K562 (cell line): ENCODE measurements around the gene AIMP1. TPM values are rescaled to one million over a fixed set of nuclear protein-coding genes. Genes with fewer than 3 reads are reported as not detected.

Source experiments
- ATAC-seq: fragments of 200-7000 bp; cut with Tn5 transposase; 3 replicates; pipeline ENCODE4 v1.9.1; 2020; ENCODE audit warnings: moderate library complexity
- BruUV-seq: library from RNA; stranded (reverse); fragments of 400-500 nt; replicated peaks from 2 replicates; lab custom pipeline; 2021; lab: Mats Ljungman, UMichigan
- CTCF ChIA-PET: fragments of 300-600 bp; formaldehyde crosslinking; extraction: SDS; loops from one replicate; lab custom pipeline; 2021; ENCODE audit warnings: low intra/inter-chr PET ratio; lab: Yijun Ruan, JAX
- POLR2A ChIA-PET: fragments of 300-600, 350-650 bp; sonication (Branson Sonifier 250); formaldehyde crosslinking; extraction: SDS; loops from one replicate; lab custom pipeline; 2021; ENCODE audit warnings: antibody characterized with exemption, inconsistent platforms; lab: Yijun Ruan, JAX
- DNase-seq, 4 experiments: peaks; one replicate each; pipeline versions ENCODE4 v3.0.0 to v3.0.0-alpha.2; 2011 to 2018; ENCODE audit warnings: low spot score in 3 of 4, mixed read lengths in 3 of 4; ENCODE audit errors: extremely low read depth in 1 of 4
- FAIRE-seq: peaks from 2 replicates; lab custom pipeline; 2011; peaks lifted over from hg19 to GRCh38; lab: Jason Lieb, UNC
- H2AFZ ChIP-seq: 2 replicates; pipeline ENCODE4 v1.6.0; 2011; ENCODE audit warnings: low read depth, low read length, control low read depth, inconsistent platforms
- H3K27ac ChIP-seq: fragments of 200-600 bp; 3 replicates; pipeline ENCODE4 v1.8.0; 2011; ENCODE audit warnings: low read depth, mild to moderate bottlenecking, control low read depth, inconsistent platforms, low read length, moderate library complexity, mixed read lengths; ENCODE audit errors: extremely low read depth
- H3K27me3 ChIP-seq, 2 experiments: fragments of 300-600 bp in 1 of 2; 2 replicates in 1 of 2; 3 replicates in 1 of 2; pipeline versions ENCODE4 v1.6.0 to v1.8.0; 2011; ENCODE audit warnings: inconsistent platforms in 2 of 2, low read length in 2 of 2, mild to moderate bottlenecking in 1 of 2, mixed read lengths in 1 of 2, moderate library complexity in 1 of 2; ENCODE audit not compliant: control insufficient read depth in 2 of 2, insufficient read depth in 2 of 2
- H3K36me3 ChIP-seq: fragments of 300-600 bp; 3 replicates; pipeline ENCODE4 v1.8.0; 2011; ENCODE audit warnings: mild to moderate bottlenecking, low read length, inconsistent platforms; ENCODE audit not compliant: control insufficient read depth, insufficient read depth
- H3K4me1 ChIP-seq, 2 experiments: fragments of 200-600 bp in 1 of 2; replicated peaks in 1 of 2; 2 replicates in 1 of 2; 3 replicates in 1 of 2; pipeline versions ENCODE4 v1.5.1 to v1.8.0; 2011; ENCODE audit warnings: inconsistent platforms in 2 of 2, low read length in 2 of 2, mild to moderate bottlenecking in 1 of 2, mixed read lengths in 1 of 2, moderate library complexity in 1 of 2; ENCODE audit not compliant: control insufficient read depth in 2 of 2, insufficient read depth in 2 of 2
- H3K4me2 ChIP-seq: 2 replicates; pipeline ENCODE4 v1.6.1; 2011; ENCODE audit warnings: low read length, control low read depth, inconsistent platforms, mixed read lengths; ENCODE audit not compliant: insufficient read depth
- H3K4me3 ChIP-seq: fragments of 200-600 bp; sonication (generic), shearing (Covaris generic); 2 replicates; pipeline ENCODE4 v1.5.1; 2016; ENCODE audit warnings: control low read depth, inconsistent platforms
- H3K79me2 ChIP-seq: fragments of 200-600 bp; 3 replicates; pipeline ENCODE4 v1.8.0; 2011; ENCODE audit warnings: low read length, inconsistent platforms; ENCODE audit not compliant: control insufficient read depth, insufficient read depth
- H3K9ac ChIP-seq, 2 experiments: 2 replicates each; pipeline versions ENCODE4 v1.6.0 to v1.6.1; 2011; ENCODE audit warnings: low read depth in 2 of 2, low read length in 2 of 2, control low read depth in 1 of 2, inconsistent platforms in 1 of 2, mild to moderate bottlenecking in 1 of 2, mixed read lengths in 1 of 2; ENCODE audit not compliant: insufficient read depth in 1 of 2
- H3K9me1 ChIP-seq: one replicate; pipeline ENCODE4 v1.6.0; 2011; ENCODE audit warnings: inconsistent platforms, mild to moderate bottlenecking, low read length, moderate library complexity; ENCODE audit not compliant: control insufficient read depth, insufficient read depth
- H3K9me3 ChIP-seq: replicated peaks from 2 replicates; pipeline ENCODE4 v1.5.1; 2011; ENCODE audit warnings: low read depth, low read length, inconsistent platforms; ENCODE audit not compliant: control insufficient read depth, insufficient read depth
- H4K20me1 ChIP-seq: replicated peaks from 2 replicates; pipeline ENCODE4 v1.6.1; 2011; ENCODE audit warnings: low read length, inconsistent platforms, mixed read lengths; ENCODE audit not compliant: control insufficient read depth, insufficient read depth
- FOXA1 ChIP-seq: fragments of 450-650 bp; IDR thresholded peaks from 2 replicates; pipeline ENCODE4 v1.6.1; 2016; ENCODE audit warnings: mild to moderate bottlenecking, borderline replicate concordance
- FUS ChIP-seq: fragments of 200-400 bp; formaldehyde crosslinking; optimal IDR thresholded peaks from 2 replicates; pipeline ENCODE3; 2017; ENCODE audit warnings: low read depth, low read length
- JUNB ChIP-seq: fragments of 450-650 bp; formaldehyde crosslinking; conservative IDR thresholded peaks from 2 replicates; pipeline ENCODE4 v1.4.0; 2020; ENCODE audit warnings: mild to moderate bottlenecking
- NEUROD1 ChIP-seq: fragments of 150-350 bp; IDR thresholded peaks from 2 replicates; pipeline ENCODE4 v1.6.1; 2014; ENCODE audit warnings: borderline replicate concordance, low read length, low read depth; ENCODE audit not compliant: partially characterized antibody
- PRMT5 ChIP-seq: sonication (generic); formaldehyde crosslinking; IDR thresholded peaks from 2 replicates; pipeline ENCODE4 v1.5.0; 2020; ENCODE audit warnings: missing genetic modification reagents
- TBL1XR1 ChIP-seq, 2 experiments: IDR thresholded peaks; 2 replicates each; pipeline ENCODE4 v1.6.1; 2012; ENCODE audit warnings: improper control_type of control experiment in 2 of 2, low read length in 2 of 2, mild to moderate bottlenecking in 1 of 2
- ZKSCAN3 ChIP-seq: fragments of 250-450 bp; sonication (Bioruptor Pico); IDR thresholded peaks from 2 replicates; pipeline ENCODE4 v1.4.0; 2020
- ZNF408 ChIP-seq: fragments of 250-450 bp; sonication (Bioruptor Pico); IDR thresholded peaks from 2 replicates; pipeline ENCODE4 v1.4.0; 2020; ENCODE audit warnings: low read depth, mild to moderate bottlenecking, moderate library complexity
- ZNF780A ChIP-seq: fragments of 250-450 bp; sonication (Bioruptor Pico); IDR thresholded peaks from 2 replicates; pipeline ENCODE4 v1.5.0; 2021; ENCODE audit warnings: mild to moderate bottlenecking
- WGBS: fragments of 100-300 bp; shearing (Covaris generic); methylation state at CpG from one replicate; pipeline ENCODE4 v1.1.6; 2016; ENCODE audit warnings: low coverage, mixed read lengths; ENCODE audit not compliant: insufficient coverage; ENCODE audit errors: missing lambda C conversion rate; 5-methylcytosine and 5-hydroxymethylcytosine counted together
- in situ Hi-C: fragments of 300-500 bp; cut with MboI; formaldehyde crosslinking; loops from 4 replicates; pipeline ENCODE4 v1.15.0; 2018; ENCODE audit warnings: inconsistent platforms, mixed read lengths
- intact Hi-C: fragments of 100-400 bp; cut with micrococcal nuclease; formaldehyde crosslinking; loops from 2 replicates; pipeline ENCODE4 v1.14.2; 2022
- polyA plus RNA-seq, 8 experiments: library from polyadenylated mRNA; depleted of rRNA in 4 of 8; stranded (reverse) in 5 of 8; unstranded in 3 of 8; fragments of >200 nt; fragmentation: Nextera tagmentation in 2 of 8; fragmentation: Illumina TruSeq in 1 of 8; extraction: Ambion mirVana in 2 of 8; extraction: Trizol in 1 of 8; gene quantifications; 2 replicates each; pipeline versions ENCODE4 v1.2.1 to v1.2.3, GENCODE V29; 2011 to 2014; ENCODE audit warnings: inconsistent platforms in 1 of 8, missing spikeins in 1 of 8
- total RNA-seq, 7 experiments: library from RNA; depleted of rRNA in 6 of 7; stranded (reverse); fragments of >200 nt in 6 of 7; fragmentation: Illumina TruSeq in 2 of 7; extraction: Trizol in 2 of 7; gene quantifications; 2 replicates each; pipeline versions ENCODE4 v1.2.1 to v1.2.3, GENCODE V29; 2011 to 2021; ENCODE audit warnings: low replicate concordance in 1 of 7
- TF ChIP-seq, protein P1 (sequence below): IDR thresholded peaks from 3 replicates; pipeline ENCODE4 v1.6.1; 2011; ENCODE audit warnings: borderline replicate concordance, mild to moderate bottlenecking; ENCODE audit not compliant: insufficient read length, insufficient read depth
- TF ChIP-seq, protein P2 (sequence below): fragments of 250-450 bp; sonication (Bioruptor Pico); IDR thresholded peaks from 2 replicates; pipeline ENCODE4 v1.6.1; 2021; ENCODE audit warnings: mild to moderate bottlenecking
- TF ChIP-seq, protein P3 (sequence below), 2 experiments: fragments of 450-650 bp in 1 of 2; sonication (generic) in 1 of 2; formaldehyde crosslinking in 1 of 2; IDR thresholded peaks in 1 of 2; conservative IDR thresholded peaks in 1 of 2; 2 replicates each; pipeline versions ENCODE4 v1.6.1 to v1.8.1; 2016 to 2023; ENCODE audit warnings: mild to moderate bottlenecking in 2 of 2, moderate library complexity in 2 of 2, inconsistent platforms in 1 of 2, missing genetic modification reagents in 1 of 2
- TF ChIP-seq, protein P4 (sequence below): sonication (generic); formaldehyde crosslinking; IDR thresholded peaks from 2 replicates; pipeline ENCODE4 v1.8.1; 2023; ENCODE audit warnings: mild to moderate bottlenecking, missing genetic modification reagents
- TF ChIP-seq, protein P5 (sequence below): fragments of 250-450 bp; sonication (Bioruptor Pico); IDR thresholded peaks from 2 replicates; pipeline ENCODE4 v1.4.0; 2020; ENCODE audit warnings: mild to moderate bottlenecking, moderate library complexity, borderline replicate concordance

The AIMP1 gene
- total and polyA plus RNA-seq, 9 of the 15 experiments (the other 6 are each of a cell fraction or from before 2014, with no cell fraction given): 39.9 to 141 (median 70.1) TPM

DNA sequence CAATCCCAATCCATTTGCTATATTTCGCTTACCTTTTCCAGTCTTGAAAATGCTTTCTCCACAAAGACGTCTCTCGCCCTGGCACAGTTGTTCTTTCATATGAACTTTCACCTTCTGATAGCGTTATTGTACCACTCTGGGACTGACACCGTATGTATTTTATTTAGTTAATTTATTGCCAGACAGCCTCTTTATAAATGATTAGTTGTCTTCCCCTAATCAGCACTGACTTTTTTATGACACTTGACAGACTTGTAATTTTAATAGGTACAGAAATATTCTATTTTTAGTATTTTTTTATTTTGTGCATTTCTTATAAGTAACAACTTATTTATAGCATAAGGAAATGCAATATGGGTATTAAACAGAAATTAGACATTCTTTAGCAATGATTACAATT is 52.3 kb downstream of the AIMP1 start, which contains the start of gene GIMD1:
TSS of gene GIMD1 (minus strand) at position 101 of the 400 bp plus-strand sequence. CDS start 1,343 bp downstream, outside the sequence.
- DNase-seq (no peak), FAIRE-seq (no peak), ATAC-seq (no peak)
- Histone ChIP-seq H3K4me1 (no peaks in the 10 kb centered on the region), H3K9me1 (no peaks in the 10 kb centered on the region), H3K27ac (no peak within 1 kb of the TSS), H3K79me2 (no peaks in the 10 kb centered on the region), H2AFZ (peak within 1 kb of the TSS; percentile 46), H3K9ac (no peak within 1 kb of the TSS), H3K36me3 (no peaks in the 10 kb centered on the region), H3K27me3 (no peaks in the 10 kb centered on the region), H3K4me3 (no peak within 1 kb of the TSS), H3K9me3 (no peaks in the 10 kb centered on the region), H4K20me1 (no peaks in the 10 kb centered on the region), H3K4me2 (no peak within 1 kb of the TSS)
- 20% methylated on average over 5 of the region's 5 CpGs for WGBS
- BruUV-seq: no TSS peak
- ChIA-PET CTCF (interaction anchor here (0.6 to 2.2 kb wide), 2 partner anchors 133 to 533 kb away, joined by 3 to 10 read pairs; no protein-coding TSS in a partner anchor), POLR2A (no interaction called here)
- in situ Hi-C loops (no loop called here), intact Hi-C loops (loop anchor here (2.0 to 10.0 kb wide), 4 partner anchors 101 to 814 kb away; no protein-coding TSS in a partner anchor)
- no peak for TF ChIP-seq JUNB
- TF ChIP-seq, protein P1, sequence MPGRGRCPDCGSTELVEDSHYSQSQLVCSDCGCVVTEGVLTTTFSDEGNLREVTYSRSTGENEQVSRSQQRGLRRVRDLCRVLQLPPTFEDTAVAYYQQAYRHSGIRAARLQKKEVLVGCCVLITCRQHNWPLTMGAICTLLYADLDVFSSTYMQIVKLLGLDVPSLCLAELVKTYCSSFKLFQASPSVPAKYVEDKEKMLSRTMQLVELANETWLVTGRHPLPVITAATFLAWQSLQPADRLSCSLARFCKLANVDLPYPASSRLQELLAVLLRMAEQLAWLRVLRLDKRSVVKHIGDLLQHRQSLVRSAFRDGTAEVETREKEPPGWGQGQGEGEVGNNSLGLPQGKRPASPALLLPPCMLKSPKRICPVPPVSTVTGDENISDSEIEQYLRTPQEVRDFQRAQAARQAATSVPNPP: no peak
- no peak for TF ChIP-seq FUS
- TF ChIP-seq FOXA1: no peak
- TF ChIP-seq, protein P2, sequence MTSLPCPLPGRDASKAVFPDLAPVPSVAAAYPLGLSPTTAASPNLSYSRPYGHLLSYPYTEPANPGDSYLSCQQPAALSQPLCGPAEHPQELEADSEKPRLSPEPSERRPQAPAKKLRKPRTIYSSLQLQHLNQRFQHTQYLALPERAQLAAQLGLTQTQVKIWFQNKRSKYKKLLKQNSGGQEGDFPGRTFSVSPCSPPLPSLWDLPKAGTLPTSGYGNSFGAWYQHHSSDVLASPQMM: no peak
- no peak for TF ChIP-seq PRMT5 (CRISPR knock-in tag)
- TF ChIP-seq, protein P3, sequence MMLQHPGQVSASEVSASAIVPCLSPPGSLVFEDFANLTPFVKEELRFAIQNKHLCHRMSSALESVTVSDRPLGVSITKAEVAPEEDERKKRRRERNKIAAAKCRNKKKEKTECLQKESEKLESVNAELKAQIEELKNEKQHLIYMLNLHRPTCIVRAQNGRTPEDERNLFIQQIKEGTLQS (IDR thresholded peaks at IDR 0.05): no peak
- TF ChIP-seq, protein P3 (CRISPR knock-in tag; conservative IDR thresholded peaks at IDR 0.05): no peak
- TF ChIP-seq, protein P4, sequence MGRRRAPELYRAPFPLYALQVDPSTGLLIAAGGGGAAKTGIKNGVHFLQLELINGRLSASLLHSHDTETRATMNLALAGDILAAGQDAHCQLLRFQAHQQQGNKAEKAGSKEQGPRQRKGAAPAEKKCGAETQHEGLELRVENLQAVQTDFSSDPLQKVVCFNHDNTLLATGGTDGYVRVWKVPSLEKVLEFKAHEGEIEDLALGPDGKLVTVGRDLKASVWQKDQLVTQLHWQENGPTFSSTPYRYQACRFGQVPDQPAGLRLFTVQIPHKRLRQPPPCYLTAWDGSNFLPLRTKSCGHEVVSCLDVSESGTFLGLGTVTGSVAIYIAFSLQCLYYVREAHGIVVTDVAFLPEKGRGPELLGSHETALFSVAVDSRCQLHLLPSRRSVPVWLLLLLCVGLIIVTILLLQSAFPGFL (CRISPR knock-in tag): no peak
- TF ChIP-seq TBL1XR1 (IDR thresholded peaks at IDR 0.05; ENCODE audit: low read length in 2 of 2): no peak
- TF ChIP-seq NEUROD1: no peak
- TF ChIP-seq ZNF780A (CRISPR knock-in tag): no peak
- TF ChIP-seq, protein P5, sequence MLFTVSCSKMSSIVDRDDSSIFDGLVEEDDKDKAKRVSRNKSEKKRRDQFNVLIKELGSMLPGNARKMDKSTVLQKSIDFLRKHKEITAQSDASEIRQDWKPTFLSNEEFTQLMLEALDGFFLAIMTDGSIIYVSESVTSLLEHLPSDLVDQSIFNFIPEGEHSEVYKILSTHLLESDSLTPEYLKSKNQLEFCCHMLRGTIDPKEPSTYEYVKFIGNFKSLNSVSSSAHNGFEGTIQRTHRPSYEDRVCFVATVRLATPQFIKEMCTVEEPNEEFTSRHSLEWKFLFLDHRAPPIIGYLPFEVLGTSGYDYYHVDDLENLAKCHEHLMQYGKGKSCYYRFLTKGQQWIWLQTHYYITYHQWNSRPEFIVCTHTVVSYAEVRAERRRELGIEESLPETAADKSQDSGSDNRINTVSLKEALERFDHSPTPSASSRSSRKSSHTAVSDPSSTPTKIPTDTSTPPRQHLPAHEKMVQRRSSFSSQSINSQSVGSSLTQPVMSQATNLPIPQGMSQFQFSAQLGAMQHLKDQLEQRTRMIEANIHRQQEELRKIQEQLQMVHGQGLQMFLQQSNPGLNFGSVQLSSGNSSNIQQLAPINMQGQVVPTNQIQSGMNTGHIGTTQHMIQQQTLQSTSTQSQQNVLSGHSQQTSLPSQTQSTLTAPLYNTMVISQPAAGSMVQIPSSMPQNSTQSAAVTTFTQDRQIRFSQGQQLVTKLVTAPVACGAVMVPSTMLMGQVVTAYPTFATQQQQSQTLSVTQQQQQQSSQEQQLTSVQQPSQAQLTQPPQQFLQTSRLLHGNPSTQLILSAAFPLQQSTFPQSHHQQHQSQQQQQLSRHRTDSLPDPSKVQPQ: no peak
- no peak for TF ChIP-seq ZNF408 (CRISPR knock-in tag)
- TF ChIP-seq ZKSCAN3 (CRISPR knock-in tag): no peak
